Esophagus squamous epithelium (tissue), 4 donors: ENCODE results near the gene LRRC10.

Experiments
- POLR2A ChIP-seq, 4 donors: fragments of 450-650 bp; IDR thresholded peaks; one replicate each; pipeline ENCODE4 v1.6.1; 2017; ENCODE audit warnings: antibody characterized with exemption in 4 of 4, mild to moderate bottlenecking in 4 of 4, moderate library complexity in 3 of 4
- TF ChIP-seq, protein P1 (sequence below), 6 experiments: fragments of 450-650 bp in 4 of 6; fragments of 200-600 bp in 2 of 6; sonication (generic) in 2 of 6; IDR thresholded peaks; one replicate each; pipeline ENCODE4 v1.5.1; 2016 to 2019; ENCODE audit warnings: antibody characterized with exemption in 6 of 6, mild to moderate bottlenecking in 4 of 6, moderate library complexity in 4 of 6

DNA sequence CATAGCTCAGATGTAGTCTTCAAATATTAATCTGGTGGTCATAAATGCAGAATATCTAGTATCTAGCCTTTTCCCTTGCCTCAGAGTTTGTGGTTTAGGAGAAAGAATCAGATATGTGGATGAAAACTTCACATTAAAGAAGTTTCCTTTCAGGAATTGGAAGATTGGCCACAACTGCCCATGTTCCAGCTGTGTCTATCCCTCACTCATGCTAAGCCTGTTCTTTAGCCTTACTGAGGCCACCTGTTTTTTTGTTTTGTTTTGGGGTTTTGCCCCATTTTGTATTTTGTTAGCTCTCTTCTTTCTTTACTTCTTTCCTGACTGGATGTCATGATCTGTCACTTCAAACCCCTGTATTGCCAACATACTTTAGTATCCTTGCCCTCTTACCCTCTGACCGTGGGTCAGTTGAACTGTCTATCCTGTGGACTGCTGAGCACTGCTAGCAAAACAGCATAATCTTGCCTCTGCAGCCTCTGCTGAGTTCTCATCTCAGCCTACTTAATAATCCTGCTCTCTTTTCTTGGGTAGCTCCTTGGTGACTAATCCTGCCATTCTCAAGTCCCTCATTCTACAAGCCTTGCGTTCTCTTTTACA is 47.4 kb downstream of the LRRC10 start:
- TF ChIP-seq, protein P1, sequence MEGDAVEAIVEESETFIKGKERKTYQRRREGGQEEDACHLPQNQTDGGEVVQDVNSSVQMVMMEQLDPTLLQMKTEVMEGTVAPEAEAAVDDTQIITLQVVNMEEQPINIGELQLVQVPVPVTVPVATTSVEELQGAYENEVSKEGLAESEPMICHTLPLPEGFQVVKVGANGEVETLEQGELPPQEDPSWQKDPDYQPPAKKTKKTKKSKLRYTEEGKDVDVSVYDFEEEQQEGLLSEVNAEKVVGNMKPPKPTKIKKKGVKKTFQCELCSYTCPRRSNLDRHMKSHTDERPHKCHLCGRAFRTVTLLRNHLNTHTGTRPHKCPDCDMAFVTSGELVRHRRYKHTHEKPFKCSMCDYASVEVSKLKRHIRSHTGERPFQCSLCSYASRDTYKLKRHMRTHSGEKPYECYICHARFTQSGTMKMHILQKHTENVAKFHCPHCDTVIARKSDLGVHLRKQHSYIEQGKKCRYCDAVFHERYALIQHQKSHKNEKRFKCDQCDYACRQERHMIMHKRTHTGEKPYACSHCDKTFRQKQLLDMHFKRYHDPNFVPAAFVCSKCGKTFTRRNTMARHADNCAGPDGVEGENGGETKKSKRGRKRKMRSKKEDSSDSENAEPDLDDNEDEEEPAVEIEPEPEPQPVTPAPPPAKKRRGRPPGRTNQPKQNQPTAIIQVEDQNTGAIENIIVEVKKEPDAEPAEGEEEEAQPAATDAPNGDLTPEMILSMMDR (IDR thresholded peaks at IDR 0.05) = no peak
- TF ChIP-seq POLR2A (IDR thresholded peaks at IDR 0.05) = no peak
